H1 (cell line): ENCODE measurements around the gene CORT. TPM values are rescaled to one million over a fixed set of nuclear protein-coding genes. Genes with fewer than 3 reads are reported as not detected.

Source experiments
- CTCF ChIA-PET: fragments of 300-600 bp; sonication (Branson Sonifier 250); formaldehyde crosslinking; loops from one replicate; lab custom pipeline; 2021; ENCODE audit not compliant: partially characterized antibody; lab: Charles Lee
- POLR2A ChIA-PET: fragments of 300-600 bp; sonication (Branson Sonifier 250); formaldehyde crosslinking; loops from one replicate; lab custom pipeline; 2021; ENCODE audit warnings: inconsistent platforms; ENCODE audit not compliant: partially characterized antibody; lab: Charles Lee
- DNase-seq, 2 experiments: peaks; one replicate each; pipeline versions ENCODE4 v3.0.0 to v3.0.0-alpha.2; 2010 to 2022; ENCODE audit warnings: low spot score in 2 of 2, low read depth in 1 of 2, mixed read lengths in 1 of 2
- FAIRE-seq: peaks from 2 replicates; lab custom pipeline; 2011; peaks lifted over from hg19 to GRCh38; lab: Jason Lieb, UNC
- H2AFZ ChIP-seq: 2 replicates; pipeline ENCODE4 v1.8.1; 2012; ENCODE audit warnings: low read length, inconsistent platforms
- H2AK5ac ChIP-seq: 2 replicates; pipeline ENCODE4 v1.6.1; 2013; ENCODE audit warnings: low read depth, low read length
- H2BK120ac ChIP-seq: replicated peaks from 2 replicates; pipeline ENCODE3; 2013; ENCODE audit warnings: low read depth, low read length, inconsistent platforms
- H2BK12ac ChIP-seq: 2 replicates; pipeline ENCODE4 v1.6.1; 2013; ENCODE audit warnings: low read depth, low read length
- H2BK15ac ChIP-seq: 2 replicates; pipeline ENCODE4 v1.6.1; 2013; ENCODE audit warnings: low read length
- H2BK20ac ChIP-seq: 2 replicates; pipeline ENCODE4 v1.6.1; 2013; ENCODE audit warnings: low read length
- H2BK5ac ChIP-seq: 2 replicates; pipeline ENCODE4 v1.6.1; 2013; ENCODE audit warnings: low read depth, low read length
- H3K14ac ChIP-seq: 2 replicates; pipeline ENCODE4 v1.6.1; 2013; ENCODE audit warnings: inconsistent platforms; ENCODE audit not compliant: insufficient read length
- H3K18ac ChIP-seq: 2 replicates; pipeline ENCODE4 v1.6.1; 2013; ENCODE audit warnings: low read length; ENCODE audit errors: extremely low read depth
- H3K23ac ChIP-seq: 2 replicates; pipeline ENCODE4 v1.6.1; 2013; ENCODE audit warnings: inconsistent platforms; ENCODE audit not compliant: insufficient read length
- H3K23me2 ChIP-seq: 2 replicates; pipeline ENCODE4 v1.6.1; 2013; ENCODE audit warnings: low read depth, low read length
- H3K27ac ChIP-seq: 2 replicates; pipeline ENCODE4 v1.6.1; 2011; ENCODE audit warnings: low read depth, low read length, inconsistent platforms
- H3K27me3 ChIP-seq, 4 experiments: replicated peaks in 1 of 4; 1 replicate in 1 of 4; 2 replicates in 3 of 4; pipeline versions ENCODE4 v1.6.1 to v1.8.1; 2011 to 2013; ENCODE audit warnings: low read length in 3 of 4, mild to moderate bottlenecking in 3 of 4, inconsistent platforms in 2 of 4, mixed read lengths in 2 of 4, moderate library complexity in 1 of 4; ENCODE audit not compliant: control insufficient read depth in 3 of 4, insufficient read depth in 3 of 4; ENCODE audit errors: extremely low read depth in 1 of 4
- H3K36me3 ChIP-seq, 4 experiments: 2 replicates each; pipeline versions ENCODE4 v1.6.1 to v1.8.1; 2011 to 2013; ENCODE audit warnings: mild to moderate bottlenecking in 4 of 4, low read length in 3 of 4, moderate library complexity in 2 of 4, control low read depth in 1 of 4, inconsistent platforms in 1 of 4; ENCODE audit not compliant: insufficient read depth in 4 of 4, control insufficient read depth in 2 of 4
- H3K4ac ChIP-seq: replicated peaks from 2 replicates; pipeline ENCODE3; 2013; ENCODE audit warnings: low read length, low read depth, mixed read lengths, inconsistent platforms; ENCODE audit not compliant: insufficient read length
- H3K4me1 ChIP-seq, 4 experiments: replicated peaks in 1 of 4; 1 replicate in 1 of 4; 2 replicates in 3 of 4; pipeline versions ENCODE4 v1.6.1 to v1.8.1; 2011 to 2013; ENCODE audit warnings: low read length in 3 of 4, inconsistent platforms in 2 of 4, mixed read lengths in 1 of 4; ENCODE audit not compliant: insufficient read depth in 4 of 4, control insufficient read depth in 3 of 4
- H3K4me2 ChIP-seq, 2 experiments: 2 replicates each; pipeline versions ENCODE4 v1.6.1 to v1.8.1; 2011 to 2013; ENCODE audit warnings: low read depth in 2 of 2, low read length in 2 of 2, control low read depth in 1 of 2, inconsistent platforms in 1 of 2, mild to moderate bottlenecking in 1 of 2; ENCODE audit not compliant: insufficient read depth in 1 of 2
- H3K4me3 ChIP-seq, 4 experiments: fragments of 200-600, 300-600 bp in 1 of 4; sonication (generic), shearing (Covaris generic), sonication (Bioruptor Twin) in 1 of 4; 2 replicates each; pipeline versions ENCODE4 v1.5.1 to v1.8.1; 2011 to 2016; ENCODE audit warnings: low read length in 4 of 4, low read depth in 3 of 4, control low read depth in 2 of 4, inconsistent platforms in 2 of 4, mild to moderate bottlenecking in 2 of 4, mixed read lengths in 1 of 4, moderate library complexity in 1 of 4; ENCODE audit not compliant: insufficient read depth in 2 of 4; ENCODE audit errors: extremely low read depth in 1 of 4
- H3K56ac ChIP-seq: replicated peaks from 2 replicates; pipeline ENCODE3; 2013; ENCODE audit warnings: low read depth, mild to moderate bottlenecking, mixed read lengths, low read length, inconsistent platforms; ENCODE audit not compliant: insufficient read length
- H3K79me1 ChIP-seq: 2 replicates; pipeline ENCODE4 v1.6.1; 2013; ENCODE audit warnings: low read depth, low read length, control low read depth
- H3K79me2 ChIP-seq, 2 experiments: 2 replicates each; pipeline versions ENCODE4 v1.6.1 to v1.8.1; 2012 to 2013; ENCODE audit warnings: low read length in 2 of 2, mild to moderate bottlenecking in 2 of 2, inconsistent platforms in 1 of 2; ENCODE audit not compliant: insufficient read depth in 2 of 2, control insufficient read depth in 1 of 2
- H3K9ac ChIP-seq, 4 experiments: replicated peaks in 1 of 4; 1 replicate in 1 of 4; 2 replicates in 3 of 4; pipeline versions ENCODE4 v1.6.1 to v1.8.1; 2011 to 2013; ENCODE audit warnings: low read depth in 3 of 4, low read length in 3 of 4, control low read depth in 2 of 4, mild to moderate bottlenecking in 2 of 4, moderate library complexity in 2 of 4, inconsistent platforms in 1 of 4; ENCODE audit errors: extremely low read depth in 1 of 4
- H3K9me3 ChIP-seq, 2 experiments: 2 replicates each; pipeline versions ENCODE4 v1.6.1 to v1.8.1; 2012 to 2013; ENCODE audit warnings: mild to moderate bottlenecking in 2 of 2, moderate library complexity in 2 of 2, control low read depth in 1 of 2, inconsistent platforms in 1 of 2, low read depth in 1 of 2, low read length in 1 of 2, mixed read lengths in 1 of 2; ENCODE audit not compliant: insufficient read depth in 2 of 2
- H4K20me1 ChIP-seq, 2 experiments: replicated peaks in 1 of 2; 2 replicates each; pipeline versions ENCODE3 to v1.8.1; 2011 to 2013; ENCODE audit warnings: inconsistent platforms in 2 of 2, low read length in 2 of 2, mild to moderate bottlenecking in 1 of 2; ENCODE audit not compliant: insufficient read depth in 2 of 2, control insufficient read depth in 1 of 2
- H4K5ac ChIP-seq: 2 replicates; pipeline ENCODE4 v1.6.1; 2013; ENCODE audit warnings: low read length, low read depth, mixed read lengths, inconsistent platforms; ENCODE audit not compliant: insufficient read length
- H4K8ac ChIP-seq: 2 replicates; pipeline ENCODE4 v1.8.0; 2013; ENCODE audit warnings: mild to moderate bottlenecking, moderate library complexity, low read length, inconsistent platforms; ENCODE audit not compliant: insufficient read depth; ENCODE audit errors: extremely low read depth
- H4K91ac ChIP-seq: replicated peaks from 2 replicates; pipeline ENCODE3; 2013; ENCODE audit warnings: low read length, mixed read lengths, inconsistent platforms; ENCODE audit not compliant: insufficient read length
- KDM1A ChIP-seq: fragments of 200-600, 300-600 bp; sonication (generic); IDR thresholded peaks from 2 replicates; pipeline ENCODE4 v1.7.1; 2016; ENCODE audit warnings: mild to moderate bottlenecking, low read length, borderline replicate concordance
- RXRA ChIP-seq: IDR thresholded peaks from 2 replicates; pipeline ENCODE4 v1.6.1; 2011; ENCODE audit warnings: low read depth, mild to moderate bottlenecking, low read length, moderate library complexity; ENCODE audit not compliant: insufficient read depth
- WGBS, 2 experiments: shearing (Covaris generic) in 1 of 2; methylation state at CpG; one replicate each; pipeline versions ENCODE4 v1.1.6 to v1.1.7; 2013 to 2015; ENCODE audit warnings: low lambda C conversion rate in 2 of 2, mixed read lengths in 2 of 2, inconsistent platforms in 1 of 2, low coverage in 1 of 2, missing lambda C conversion rate in 1 of 2; ENCODE audit not compliant: insufficient replicate concordance in 2 of 2, insufficient coverage in 1 of 2, insufficient read length in 1 of 2; ENCODE audit errors: extremely low coverage in 1 of 2, missing lambda C conversion rate in 1 of 2; 5-methylcytosine and 5-hydroxymethylcytosine counted together
- polyA plus RNA-seq, 7 experiments: library from polyadenylated mRNA; depleted of rRNA in 3 of 7; stranded (reverse) in 5 of 7; unstranded in 2 of 7; fragments of >200 nt in 5 of 7; fragments of 200-250 nt in 2 of 7; gene quantifications; 1 replicate in 5 of 7; 2 replicates in 1 of 7; 4 replicates in 1 of 7; pipeline versions ENCODE4 v1.2.1 to v1.2.3, GENCODE V29; 2011 to 2013; ENCODE audit warnings: missing spikeins in 2 of 7, mixed read lengths in 2 of 7
- total RNA-seq: library from RNA; stranded (reverse); fragmentation: NEBNext Ultra II Directional; extraction: Animal tissue kit (Norgen Biotek cat#: 25700); gene quantifications from 2 replicates; pipeline ENCODE4 v1.2.1, GENCODE V29; 2021

The CORT gene
- total and polyA plus RNA-seq, 2 of the 8 experiments (the other 6 are each of a cell fraction or from before 2014, with no cell fraction given) = 0.15 to 0.30 TPM

- 91% methylated on average over 7 of the region's 7 CpGs; no CpG with 5 or more reads in 1 of the 2 experiments for WGBS, 2 experiments
- Histone ChIP-seq H2BK15ac (no peak overlapping the region), H3K27ac (no peak overlapping the region), H4K20me1 (peaks cover 0 to 2% of the 10 kb centered on the region in 2 experiments), H4K91ac (no peak overlapping the region), H3K79me1 (no peaks in the 10 kb centered on the region; the same call in 1 of the 2 replicates), H2BK5ac (no peak overlapping the region), H2AFZ (no peak overlapping the region), H2BK120ac (no peak overlapping the region), H3K27me3 (no peaks in the 10 kb centered on the region; a peak in 1 of 7 replicates), H3K4me2 (no peak overlapping the region), H3K4me1 (peaks cover 0 to under 1% (median 0%) of the 10 kb centered on the region in 4 experiments; a peak in 1 of 7 replicates), H3K56ac (no peak overlapping the region), H2BK20ac (no peak overlapping the region), H2BK12ac (no peak overlapping the region), H2AK5ac (no peak overlapping the region), H4K8ac (no peak overlapping the region), H3K23me2 (no peaks in the 10 kb centered on the region), H3K9ac (no peak overlapping the region), H4K5ac (no peak overlapping the region), H3K9me3 (no peaks in the 10 kb centered on the region), H3K23ac (no peak overlapping the region), H3K14ac (no peak overlapping the region), H3K79me2 (no peaks in the 10 kb centered on the region), H3K36me3 (peaks cover 0 to 9% (median 0%) of the 10 kb centered on the region in 4 experiments; a peak in 2 of 8 replicates), H3K4me3 (no peak overlapping the region), H3K18ac (no peak overlapping the region), H3K4ac (no peak overlapping the region)
- TF ChIP-seq RXRA (no peak), KDM1A (no peak)
- DNase-seq (no peak), FAIRE-seq (no peak)
- ChIA-PET POLR2A (interaction anchor here (0.9 to 2.5 kb wide), 3 partner anchors 10 to 20 kb away, joined by 3 to 6 read pairs (median 4); no protein-coding TSS in a partner anchor), CTCF (interaction anchor here (0.7 to 1.2 kb wide), 3 partner anchors 10 to 49 kb away, joined by 3 to 4 read pairs (median 3); no protein-coding TSS in a partner anchor)
These were observed 4.9 kb upstream of the CORT start for GRCh38 chr1:10444795-10445397.
